ENCODE data around the gene BCL6. TPM values are rescaled to one million over a fixed set of nuclear protein-coding genes. Genes with fewer than 3 reads are reported as not detected.

Gene BCL6
- total and polyA plus RNA-seq, 9 of the 15 experiments (the other 6 are each of a cell fraction or from before 2014, with no cell fraction given) = 0.08 to 3.5 (median 1.6) TPM

GRCh38 chr3:187740421-187741399 lies 4.6 kb downstream of the BCL6 start (continued):
- TF ChIP-seq REST (IDR thresholded peaks at IDR 0.05; ENCODE audit: borderline replicate concordance) (peak; percentile 33; the same call in 1 of the 2 replicates), REST (CRISPR knock-in tag; IDR thresholded peaks at IDR 0.05; ENCODE audit: low read depth) (no peak), ZNF766 (CRISPR knock-in tag; conservative IDR thresholded peaks at IDR 0.05) (0 out of 2 replicates have a peak, but pooled peaks have one; percentile 26), AFF4 (CRISPR knock-in tag; IDR thresholded peaks at IDR 0.05) (0 out of 2 replicates have a peak, but pooled peaks have one; percentile 44), UBTF (IDR thresholded peaks at IDR 0.05; ENCODE audit: borderline replicate concordance in 1 of 2, low read depth in 2 of 2, low read length in 2 of 2) (0 out of 4 replicates have a peak, but pooled peaks of 1 of the 2 experiments have one; percentile 24), CCNT2 (IDR thresholded peaks at IDR 0.05; ENCODE audit: borderline replicate concordance, extremely low read depth, insufficient read length, low read depth, low read length) (peak; percentile 17), RBFOX2 (IDR thresholded peaks at IDR 0.05; ENCODE audit: low read depth, low read length) (peak; percentile 68), EGR1 (conservative IDR thresholded peaks at IDR 0.05) (no peak), RCOR1 (IDR thresholded peaks at IDR 0.05; ENCODE audit: borderline replicate concordance in 1 of 2, low read depth in 2 of 2, low read length in 2 of 2) (0 out of 4 replicates have a peak, but pooled peaks of 1 of the 2 experiments have one; percentile 8), RB1 (IDR thresholded peaks at IDR 0.05; ENCODE audit: low read depth) (0 out of 2 replicates have a peak, but pooled peaks have one; percentile 34), NFRKB (IDR thresholded peaks at IDR 0.05; ENCODE audit: low read depth) (no peak)
